Stimulated activated CD8-positive, alpha-beta memory T cell treated with anti-CD3 and anti-CD28 coated beads, Interleukin-15, amount 100 ng/mL, for 24 hours (primary cell): ENCODE data around the gene REC8.
A peak's percentile ranks its signal among the peaks of the same experiment; 100 is the strongest.

Experiments used
- DNase-seq: peaks from one replicate; pipeline ENCODE4 v3.0.0-alpha.2; 2020; ENCODE audit warnings: low read depth

Gene REC8

GRCh38 chr14:24138396-24139271 is 33.2 kb upstream of the REC8 start:
- DNase-seq: no peak

DNA sequence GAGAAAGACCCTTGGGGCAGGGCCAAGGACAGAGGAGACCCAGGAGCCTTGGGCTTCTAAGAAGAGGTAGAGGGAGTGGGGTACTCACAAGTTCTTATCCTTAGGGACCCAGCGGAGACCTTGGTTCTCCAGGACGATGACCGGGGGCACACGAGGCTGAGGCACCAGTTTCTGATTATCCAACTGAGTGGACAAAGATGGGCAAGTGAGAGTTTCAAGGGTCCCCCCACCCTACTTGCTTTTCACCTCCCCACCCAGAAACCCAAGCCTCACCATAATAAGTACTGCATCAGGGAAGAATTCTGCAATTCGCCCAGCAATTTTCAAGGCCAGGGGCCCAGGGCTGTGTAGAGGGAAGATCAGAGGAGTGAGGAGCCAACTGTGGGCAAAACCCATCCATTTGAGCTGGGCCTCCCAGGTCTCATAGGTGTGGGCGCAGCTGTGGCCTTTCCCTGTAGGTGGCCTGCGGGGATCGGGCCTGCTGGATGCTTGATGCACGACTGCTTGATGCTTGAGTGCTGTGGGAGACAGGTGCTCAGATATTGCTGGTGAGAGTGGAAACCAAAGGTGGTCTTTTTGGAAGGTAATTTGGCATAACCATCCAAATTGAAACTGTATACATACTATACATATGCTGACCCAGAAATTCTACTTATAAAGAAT is 32.5 kb upstream of the REC8 start:
- no peak for DNase-seq

DNA sequence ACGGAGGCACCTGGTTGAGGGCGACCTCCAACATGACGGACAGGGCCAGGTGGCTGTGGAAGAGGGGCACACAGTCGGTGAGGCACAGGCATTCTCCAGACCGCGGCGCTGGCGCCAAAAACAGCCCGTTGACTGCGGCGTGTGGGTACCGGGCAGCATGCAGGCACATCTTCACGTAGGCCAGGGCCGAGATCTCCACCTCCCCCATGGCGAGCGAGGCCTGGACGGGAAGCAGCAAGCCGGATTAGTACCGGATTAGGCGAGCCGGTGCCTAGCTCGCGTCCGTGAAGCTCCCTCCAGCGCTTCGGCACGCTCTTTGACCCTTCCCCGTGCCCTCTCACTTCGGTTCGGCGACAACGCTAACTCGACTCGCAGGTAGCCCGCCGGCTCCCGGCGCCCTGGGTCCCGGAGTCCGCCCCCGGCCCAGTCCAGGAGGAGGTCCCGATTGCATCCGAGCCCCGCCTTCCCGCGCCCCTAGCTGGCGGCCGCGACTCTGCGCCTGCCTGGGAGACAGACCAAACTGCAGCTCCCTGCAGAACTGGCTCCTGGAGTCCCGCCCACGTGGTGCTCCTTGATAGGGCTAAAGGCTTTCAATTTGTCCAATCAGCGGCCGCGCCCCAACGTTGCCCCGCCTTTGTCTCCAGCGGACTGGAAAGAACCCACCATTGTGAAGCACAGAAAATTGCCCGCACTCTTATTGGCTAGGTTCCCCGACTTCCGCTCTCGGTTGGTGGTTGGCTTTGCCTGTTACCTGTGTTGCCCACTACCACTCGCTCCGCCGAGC is 30.6 kb upstream of the REC8 start, which contains the start of gene EMC9:
Gene EMC9 (minus strand): TSS at position 495 of the 784 bp plus-strand sequence. CDS start 287 bp downstream, at position 208.
- DNase-seq: peak; percentile 97

DNA sequence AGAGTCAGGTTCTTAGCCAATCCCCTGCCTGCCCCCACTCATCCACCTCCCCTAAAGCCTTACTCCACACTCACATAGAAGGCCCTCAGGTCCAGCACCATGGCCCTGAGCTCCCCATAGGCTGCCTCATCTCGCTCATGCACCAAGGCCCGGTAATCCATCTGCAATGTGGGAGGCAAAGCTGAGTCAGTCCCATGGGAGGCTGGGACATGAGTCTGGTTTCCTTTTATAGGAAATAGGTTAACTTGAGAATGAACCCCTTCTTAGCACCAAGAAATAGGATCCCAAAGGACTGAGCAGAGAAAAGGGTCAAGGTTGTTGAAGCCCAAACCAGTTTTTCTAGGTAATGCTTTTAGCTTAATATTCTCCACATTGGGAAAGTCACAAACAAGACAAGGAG is 28.4 kb upstream of the REC8 start:
- DNase-seq: no peak

DNA sequence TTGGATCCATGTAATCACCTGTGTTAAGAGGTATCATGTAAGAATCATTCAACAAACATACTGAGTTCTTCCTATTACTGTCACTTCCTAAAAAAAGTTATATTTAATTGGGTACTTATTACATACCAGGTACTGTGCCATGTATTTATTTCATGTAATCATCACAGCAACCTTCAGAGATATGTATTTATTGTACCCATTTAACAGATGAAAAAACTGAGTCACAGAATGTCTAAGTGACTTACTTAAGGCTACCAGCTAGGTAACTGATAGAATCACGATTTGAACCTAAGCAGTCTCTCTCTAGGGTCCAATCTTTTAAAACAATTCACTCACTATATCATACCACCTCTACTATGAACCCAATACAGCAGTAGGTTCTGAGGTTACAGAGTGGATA is 27.4 kb upstream of the REC8 start:
- DNase-seq: no peak

- no peak for DNase-seq
These were observed 26.7 kb upstream of the REC8 start for GRCh38 chr14:24145219-24145618.

- DNase-seq: no peak
These were observed 26.0 kb upstream of the REC8 start for GRCh38 chr14:24145690-24146452.

GRCh38 chr14:24146453-24146977 is 25.4 kb upstream of the REC8 start, which contains the start of gene PSME2:
TSS of gene PSME2 (minus strand) at chr14:24146610. CDS start at chr14:24146581, 29 bp downstream.
- DNase-seq: peak; percentile 59

DNA sequence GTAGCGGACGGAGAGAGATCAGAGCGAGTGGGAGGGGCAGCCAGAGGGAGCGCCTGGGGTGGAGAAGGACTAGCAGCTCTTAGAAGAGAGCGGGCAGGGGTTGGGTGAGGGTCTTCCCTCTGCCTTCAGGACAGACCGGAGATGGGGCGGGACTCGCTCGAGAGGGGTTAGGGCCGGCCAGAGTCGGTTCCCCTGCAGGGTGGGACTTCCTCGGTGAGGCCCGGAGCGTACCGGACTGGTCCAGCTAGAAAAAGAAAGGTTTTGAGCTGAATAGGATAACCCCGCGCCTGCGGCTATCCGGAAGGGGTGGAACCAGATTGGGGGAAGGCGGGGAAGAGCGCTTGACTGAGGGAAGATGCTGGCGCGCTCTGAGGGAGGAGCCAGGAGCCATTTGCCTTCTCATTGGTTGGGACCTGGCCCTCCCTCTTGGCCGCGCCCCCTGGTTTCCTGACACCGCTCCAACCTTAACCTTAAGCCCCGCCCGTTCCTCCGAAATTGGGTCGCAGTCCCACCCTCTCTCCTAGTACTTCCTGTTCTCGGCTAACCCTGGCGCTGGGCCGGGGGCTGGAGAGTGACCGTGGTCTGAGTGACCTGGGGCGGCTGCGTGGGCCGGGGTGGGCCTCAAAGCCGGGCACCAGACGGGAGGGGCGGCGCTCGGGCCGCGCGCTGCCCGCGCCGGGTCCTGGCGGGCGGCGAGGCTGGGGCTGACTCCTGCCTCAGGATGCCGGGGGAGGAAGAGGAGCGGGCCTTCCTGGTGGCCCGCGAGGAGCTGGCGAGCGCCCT is 24.7 kb upstream of the REC8 start, which contains the start of gene RNF31:
Gene RNF31 (plus strand): TSS at position 521 of the 783 bp plus-strand sequence. CDS start 201 bp downstream, at position 722.
- DNase-seq: peak; percentile 90

- no peak for DNase-seq
These were observed 24.0 kb upstream of the REC8 start for GRCh38 chr14:24147761-24148428.

GRCh38 chr14:24149302-24149969 is 22.4 kb upstream of the REC8 start:
- no peak for DNase-seq

- DNase-seq: no peak
These were observed 21.8 kb upstream of the REC8 start for GRCh38 chr14:24150061-24150460.

DNA sequence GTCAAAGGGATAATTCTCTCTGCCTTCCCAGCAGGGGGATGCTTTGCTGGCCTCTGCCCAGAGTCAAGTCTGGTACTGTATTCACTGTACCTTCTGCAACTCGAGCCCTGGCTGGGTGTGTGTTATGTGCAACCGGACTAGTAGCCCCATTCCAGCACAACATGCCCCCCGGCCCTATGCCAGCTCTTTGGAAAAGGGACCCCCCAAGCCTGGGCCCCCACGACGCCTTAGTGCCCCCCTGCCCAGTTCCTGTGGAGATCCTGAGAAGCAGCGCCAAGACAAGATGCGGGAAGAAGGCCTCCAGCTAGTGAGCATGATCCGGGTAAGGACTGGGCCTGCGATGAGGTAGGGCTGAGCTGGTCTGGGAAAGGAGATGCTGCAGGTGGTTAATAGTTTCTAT is 21.3 kb upstream of the REC8 start:
- no peak for DNase-seq

- no peak for DNase-seq
These were observed 20.9 kb upstream of the REC8 start for GRCh38 chr14:24150993-24151392.

DNA sequence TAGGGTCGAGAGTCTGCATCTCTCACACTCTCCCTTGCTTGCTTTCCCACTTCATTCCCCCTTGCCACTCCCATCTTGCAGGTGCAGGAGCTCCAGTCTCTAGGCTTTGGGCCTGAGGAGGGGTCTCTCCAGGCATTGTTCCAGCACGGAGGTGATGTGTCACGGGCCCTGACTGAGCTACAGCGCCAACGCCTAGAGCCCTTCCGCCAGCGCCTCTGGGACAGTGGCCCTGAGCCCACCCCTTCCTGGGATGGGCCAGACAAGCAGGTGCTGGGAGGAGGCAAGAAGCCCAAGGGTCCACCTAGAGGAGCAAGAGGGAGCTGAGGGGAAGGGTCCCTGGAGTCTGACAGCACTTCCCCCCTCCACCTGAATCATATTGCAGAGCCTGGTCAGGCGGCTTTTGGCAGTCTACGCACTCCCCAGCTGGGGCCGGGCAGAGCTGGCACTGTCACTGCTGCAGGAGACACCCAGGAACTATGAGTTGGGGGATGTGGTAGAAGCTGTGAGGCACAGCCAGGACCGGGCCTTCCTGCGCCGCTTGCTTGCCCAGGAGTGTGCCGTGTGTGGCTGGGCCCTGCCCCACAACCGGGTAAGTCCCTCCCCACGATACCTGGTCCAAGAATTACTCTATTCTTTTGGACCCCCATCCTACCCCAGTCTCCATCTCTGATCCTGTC is 20.3 kb upstream of the REC8 start:
- DNase-seq: no peak

DNA sequence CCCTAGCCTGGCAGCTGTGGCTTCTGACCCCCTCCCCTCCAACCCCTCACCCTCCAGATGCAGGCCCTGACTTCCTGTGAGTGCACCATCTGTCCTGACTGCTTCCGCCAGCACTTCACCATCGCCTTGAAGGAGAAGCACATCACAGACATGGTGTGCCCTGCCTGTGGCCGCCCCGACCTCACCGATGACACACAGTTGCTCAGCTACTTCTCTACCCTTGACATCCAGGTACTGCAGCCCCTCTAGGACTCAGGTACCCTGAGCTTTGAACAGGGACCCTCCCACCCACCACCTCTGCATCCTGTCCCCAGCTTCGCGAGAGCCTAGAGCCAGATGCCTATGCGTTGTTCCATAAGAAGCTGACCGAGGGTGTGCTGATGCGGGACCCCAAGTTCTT is 16.8 kb upstream of the REC8 start:
- DNase-seq: no peak

DNA sequence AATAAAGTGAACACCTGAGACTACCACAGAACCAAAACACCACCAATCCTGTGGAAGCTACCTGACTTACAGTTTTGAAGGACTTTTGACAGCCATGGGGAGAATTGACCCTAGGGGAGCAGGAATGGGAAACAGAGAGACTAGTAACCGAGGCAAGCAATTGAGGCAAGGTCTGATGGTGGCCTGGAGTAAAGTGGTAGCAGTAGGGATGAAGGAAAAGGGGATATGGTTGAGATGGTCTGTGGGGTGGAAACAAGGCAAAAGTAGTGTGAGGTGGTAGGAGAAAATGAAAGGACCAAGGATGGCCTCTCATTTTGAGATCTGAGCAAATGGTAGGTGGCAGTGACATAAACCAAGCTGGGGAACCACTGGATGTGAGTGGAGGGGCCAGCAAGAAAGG is 15.0 kb upstream of the REC8 start:
- no peak for DNase-seq

GRCh38 chr14:24157331-24157730 is 14.5 kb upstream of the REC8 start:
- DNase-seq: no peak
